Eye (tissue), 1 donor: Measurements from ENCODE around the gene SWSAP1.

Experiments
- DNase-seq: peaks from one replicate; pipeline ENCODE4 v3.0.0-alpha.2; 2015

The SWSAP1 gene

GRCh38 chr19:11416346-11417052 lies 42.0 kb downstream of the SWSAP1 start:
- DNase-seq: no peak

DNA sequence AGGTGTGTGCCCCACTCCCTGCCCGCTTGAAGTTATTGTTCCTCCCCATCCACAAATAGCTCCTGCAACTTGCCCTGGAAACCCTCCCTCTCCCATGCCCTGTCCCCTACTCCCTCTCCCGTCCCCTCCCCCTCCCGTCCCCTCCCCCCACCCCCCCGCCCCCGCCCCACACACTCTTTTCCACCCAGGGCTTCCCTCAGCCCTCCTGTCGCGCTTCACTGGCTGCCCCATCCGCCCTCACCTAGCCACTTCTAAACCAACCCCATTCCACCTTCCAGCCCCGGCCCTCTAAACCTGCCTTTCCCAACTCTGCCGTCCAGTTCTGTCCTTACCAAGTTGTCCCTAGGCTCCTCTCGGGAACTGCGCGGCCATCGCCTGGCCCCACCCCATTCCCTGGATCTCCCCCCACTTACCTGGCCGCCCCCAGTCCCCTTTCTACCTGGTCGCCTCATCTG lies 43.7 kb downstream of the SWSAP1 start:
- no peak for DNase-seq

DNA sequence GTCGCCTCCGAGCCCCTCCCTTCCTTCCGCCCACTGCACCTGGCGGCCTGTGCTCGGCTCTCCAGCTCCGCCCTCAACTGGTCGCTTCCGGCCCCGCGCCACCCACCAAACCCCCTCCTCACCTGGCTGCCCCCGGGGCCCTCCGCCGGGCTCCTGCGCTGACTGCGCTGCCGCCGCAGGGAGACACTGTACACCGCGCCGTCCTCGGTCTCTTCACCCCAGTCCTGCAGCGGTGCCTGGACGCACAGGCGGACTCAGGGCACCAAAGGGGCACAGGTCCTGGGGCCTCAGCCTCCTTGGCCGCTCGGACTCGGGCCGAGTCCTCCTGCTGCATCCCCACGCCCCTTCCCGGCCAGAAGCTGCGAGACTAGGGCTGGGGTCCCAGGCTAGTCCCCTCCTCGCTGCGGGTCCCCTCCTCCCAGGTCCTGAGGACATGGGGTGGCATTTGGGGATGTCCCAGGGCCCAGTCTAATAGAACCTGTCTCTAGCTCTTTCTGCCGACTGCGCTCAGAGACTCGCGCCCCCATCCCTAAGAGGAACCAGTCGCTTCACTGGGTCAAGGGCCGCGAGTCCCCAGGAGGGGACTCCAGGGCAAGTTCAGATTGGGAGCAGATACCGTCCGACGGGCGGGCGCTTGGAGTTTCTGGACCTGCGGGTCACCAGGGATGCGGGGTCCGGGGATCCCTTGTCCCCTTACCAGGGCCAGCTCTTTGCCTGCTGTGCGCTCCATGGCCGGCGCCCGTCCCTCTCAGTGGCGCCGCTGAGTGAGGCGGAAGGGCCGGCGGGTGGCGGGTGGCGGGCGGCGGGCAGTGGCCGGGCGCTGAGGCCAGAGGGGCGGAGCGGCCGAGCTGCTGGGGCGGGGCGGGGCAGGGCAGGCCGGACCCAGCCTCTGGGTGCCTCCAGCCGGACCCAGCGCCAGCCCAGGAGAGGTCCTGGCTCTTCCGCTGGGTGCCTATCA lies 44.4 kb downstream of the SWSAP1 start, which contains the start of gene RGL3:
Gene RGL3 (minus strand): TSS at position 766 of the 958 bp plus-strand sequence. CDS start 36 bp downstream, at position 730.
- peak; percentile 47 for DNase-seq

DNA sequence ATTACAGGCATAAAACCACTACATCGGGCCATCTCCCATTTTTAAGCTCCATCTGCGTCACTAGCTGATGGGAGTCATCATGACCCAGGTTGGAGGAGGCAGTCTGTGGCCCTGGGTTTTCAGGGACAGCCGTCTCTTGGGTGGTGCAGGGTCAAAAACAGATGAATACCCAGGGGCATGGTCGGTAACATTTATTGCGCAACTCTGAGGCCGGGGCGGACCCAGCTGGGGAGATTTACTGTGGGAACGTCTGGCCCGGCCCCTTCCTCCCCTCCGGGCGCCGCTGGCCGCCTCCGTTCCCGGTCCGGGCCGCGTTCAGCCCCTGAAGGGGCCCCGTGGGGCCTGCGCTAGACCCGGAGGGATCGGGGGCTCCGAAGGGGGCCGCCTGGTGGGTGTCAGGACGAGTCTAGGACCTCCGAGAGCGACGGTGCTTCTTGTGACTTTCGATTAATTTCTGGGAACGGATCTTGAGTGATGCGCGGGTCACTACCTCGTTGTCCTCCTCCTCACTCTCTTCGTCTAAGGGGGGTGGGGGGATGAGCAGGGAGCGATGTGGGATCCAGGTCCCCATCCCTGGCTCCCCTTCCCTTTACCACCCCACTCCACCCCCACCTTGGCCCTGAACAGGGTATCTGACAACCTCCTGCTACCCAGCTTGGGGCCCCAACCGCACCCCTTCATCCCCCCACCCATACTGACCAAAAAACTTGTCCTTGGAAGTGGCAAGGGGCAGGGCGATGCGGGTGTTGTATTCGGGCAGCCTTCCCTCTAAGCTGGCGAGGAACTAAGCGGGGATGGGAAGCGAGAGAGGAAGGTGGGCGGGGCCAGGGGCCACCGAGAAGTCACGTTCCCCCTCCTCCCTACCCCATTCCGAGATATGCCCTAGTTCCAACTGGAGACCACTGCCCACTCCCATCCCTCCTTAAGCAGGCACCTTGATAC lies 46.2 kb downstream of the SWSAP1 start:
- peak; percentile 61 for DNase-seq

- peak; percentile 45 for DNase-seq
Observed at GRCh38 chr19:11421371-11422098, 47.1 kb downstream of the SWSAP1 start.

- DNase-seq: peak; percentile 55
Observed at GRCh38 chr19:11422163-11423065, 47.9 kb downstream of the SWSAP1 start.

- DNase-seq: peak; percentile 36
Observed at GRCh38 chr19:11423164-11423790, 48.8 kb downstream of the SWSAP1 start.

- no peak for DNase-seq
Observed at GRCh38 chr19:11423791-11424181, 49.3 kb downstream of the SWSAP1 start.
